Measurements from ENCODE around the gene SPATA9. TPM values are rescaled to one million over a fixed set of nuclear protein-coding genes. Genes with fewer than 3 reads are reported as not detected.
A peak's percentile ranks its signal among the peaks of the same experiment; 100 is the strongest.

SPATA9 gene
- total and polyA plus RNA-seq, 2 of the 13 experiments (the other 11 are each of a cell fraction or from before 2014, with no cell fraction given), result not detected

DNA sequence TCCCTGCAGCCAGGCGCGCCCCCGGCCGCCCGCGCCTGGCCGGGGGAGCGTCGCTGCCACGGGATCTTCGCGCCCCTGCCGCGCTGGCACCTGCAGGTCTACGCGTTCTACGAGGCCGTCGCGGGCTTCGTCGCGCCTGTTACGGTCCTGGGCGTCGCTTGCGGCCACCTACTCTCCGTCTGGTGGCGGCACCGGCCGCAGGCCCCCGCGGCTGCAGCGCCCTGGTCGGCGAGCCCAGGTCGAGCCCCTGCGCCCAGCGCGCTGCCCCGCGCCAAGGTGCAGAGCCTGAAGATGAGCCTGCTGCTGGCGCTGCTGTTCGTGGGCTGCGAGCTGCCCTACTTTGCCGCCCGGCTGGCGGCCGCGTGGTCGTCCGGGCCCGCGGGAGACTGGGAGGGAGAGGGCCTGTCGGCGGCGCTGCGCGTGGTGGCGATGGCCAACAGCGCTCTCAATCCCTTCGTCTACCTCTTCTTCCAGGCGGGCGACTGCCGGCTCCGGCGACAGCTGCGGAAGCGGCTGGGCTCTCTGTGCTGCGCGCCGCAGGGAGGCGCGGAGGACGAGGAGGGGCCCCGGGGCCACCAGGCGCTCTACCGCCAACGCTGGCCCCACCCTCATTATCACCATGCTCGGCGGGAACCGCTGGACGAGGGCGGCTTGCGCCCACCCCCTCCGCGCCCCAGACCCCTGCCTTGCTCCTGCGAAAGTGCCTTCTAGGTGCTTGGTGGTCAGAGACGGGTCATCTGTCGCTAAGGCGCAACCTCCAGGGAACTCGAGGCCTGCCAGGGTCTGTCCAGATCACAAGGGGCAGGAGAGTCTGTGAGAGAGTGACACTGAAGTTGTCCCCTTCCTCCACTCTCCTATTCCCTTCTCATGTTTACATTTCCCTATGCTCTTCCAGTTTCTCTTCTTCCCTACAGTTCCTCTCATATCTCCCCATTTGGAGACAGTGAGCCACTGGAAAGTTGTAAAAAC, 61.6 kb downstream of the SPATA9 start (continued):
- TF ChIP-seq FOXO1 (CRISPR knock-in tag; IDR thresholded peaks at IDR 0.05) (0 out of 2 replicates have a peak, but pooled peaks have one; percentile 8), NCOA5 (CRISPR knock-in tag; IDR thresholded peaks at IDR 0.05) (no peak), ATF6 (CRISPR knock-in tag; conservative IDR thresholded peaks at IDR 0.05) (no peak), PAXIP1 (CRISPR knock-in tag; conservative IDR thresholded peaks at IDR 0.05) (no peak), ZEB1 (IDR thresholded peaks at IDR 0.05; ENCODE audit: insufficient replicate concordance, low read depth) (no peak), TOE1 (CRISPR knock-in tag; IDR thresholded peaks at IDR 0.05) (no peak), KAT2B (IDR thresholded peaks at IDR 0.05; ENCODE audit: borderline replicate concordance, low read depth, low read length) (no peak), GABPB1 (CRISPR knock-in tag; IDR thresholded peaks at IDR 0.05) (peak; percentile 40; the same call in 1 of the 2 replicates), ISL2 (CRISPR knock-in tag; IDR thresholded peaks at IDR 0.05) (0 out of 2 replicates have a peak, but pooled peaks have one; percentile 22), ZNF839 (CRISPR knock-in tag; IDR thresholded peaks at IDR 0.05; ENCODE audit: borderline replicate concordance) (no peak), ZNF30 (CRISPR knock-in tag; IDR thresholded peaks at IDR 0.05) (0 out of 2 replicates have a peak, but pooled peaks have one; percentile 69), EEA1 (CRISPR knock-in tag; IDR thresholded peaks at IDR 0.05; ENCODE audit: borderline replicate concordance) (no peak), SNAI1 (CRISPR knock-in tag; IDR thresholded peaks at IDR 0.05; ENCODE audit: borderline replicate concordance) (no peak), MED1 (CRISPR knock-in tag; IDR thresholded peaks at IDR 0.05) (0 out of 2 replicates have a peak, but pooled peaks have one; percentile 11), SP1 (IDR thresholded peaks at IDR 0.05) (no peak), SP1 (CRISPR knock-in tag; IDR thresholded peaks at IDR 0.05) (no peak), IRX3 (CRISPR knock-in tag; IDR thresholded peaks at IDR 0.05; ENCODE audit: borderline replicate concordance, low read depth) (no peak), PTBP1 (IDR thresholded peaks at IDR 0.05; ENCODE audit: low read depth, low read length, poor library complexity, severe bottlenecking) (no peak), SP5 (CRISPR knock-in tag; IDR thresholded peaks at IDR 0.05; ENCODE audit: borderline replicate concordance, low read depth) (no peak), ZFP37 (CRISPR knock-in tag; IDR thresholded peaks at IDR 0.05; ENCODE audit: borderline replicate concordance) (no peak)
- TF ChIP-seq, protein P1, sequence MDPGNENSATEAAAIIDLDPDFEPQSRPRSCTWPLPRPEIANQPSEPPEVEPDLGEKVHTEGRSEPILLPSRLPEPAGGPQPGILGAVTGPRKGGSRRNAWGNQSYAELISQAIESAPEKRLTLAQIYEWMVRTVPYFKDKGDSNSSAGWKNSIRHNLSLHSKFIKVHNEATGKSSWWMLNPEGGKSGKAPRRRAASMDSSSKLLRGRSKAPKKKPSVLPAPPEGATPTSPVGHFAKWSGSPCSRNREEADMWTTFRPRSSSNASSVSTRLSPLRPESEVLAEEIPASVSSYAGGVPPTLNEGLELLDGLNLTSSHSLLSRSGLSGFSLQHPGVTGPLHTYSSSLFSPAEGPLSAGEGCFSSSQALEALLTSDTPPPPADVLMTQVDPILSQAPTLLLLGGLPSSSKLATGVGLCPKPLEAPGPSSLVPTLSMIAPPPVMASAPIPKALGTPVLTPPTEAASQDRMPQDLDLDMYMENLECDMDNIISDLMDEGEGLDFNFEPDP (CRISPR knock-in tag; conservative IDR thresholded peaks at IDR 0.05), result no peak
- TF ChIP-seq, protein P2, sequence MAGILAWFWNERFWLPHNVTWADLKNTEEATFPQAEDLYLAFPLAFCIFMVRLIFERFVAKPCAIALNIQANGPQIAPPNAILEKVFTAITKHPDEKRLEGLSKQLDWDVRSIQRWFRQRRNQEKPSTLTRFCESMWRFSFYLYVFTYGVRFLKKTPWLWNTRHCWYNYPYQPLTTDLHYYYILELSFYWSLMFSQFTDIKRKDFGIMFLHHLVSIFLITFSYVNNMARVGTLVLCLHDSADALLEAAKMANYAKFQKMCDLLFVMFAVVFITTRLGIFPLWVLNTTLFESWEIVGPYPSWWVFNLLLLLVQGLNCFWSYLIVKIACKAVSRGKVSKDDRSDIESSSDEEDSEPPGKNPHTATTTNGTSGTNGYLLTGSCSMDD (CRISPR knock-in tag; IDR thresholded peaks at IDR 0.05), result no peak
